ENCODE results near the gene IRF3. TPM values are rescaled to one million over a fixed set of nuclear protein-coding genes. Genes with fewer than 3 reads are reported as not detected.
"Not testable (repeated sequence)": the region's sequence is repeated elsewhere in the genome, so short reads cannot be mapped to it uniquely, and the experiment has no call there.

Gene IRF3
- total RNA-seq, 1 donor from 2014 or later: 46.7 TPM

DNA sequence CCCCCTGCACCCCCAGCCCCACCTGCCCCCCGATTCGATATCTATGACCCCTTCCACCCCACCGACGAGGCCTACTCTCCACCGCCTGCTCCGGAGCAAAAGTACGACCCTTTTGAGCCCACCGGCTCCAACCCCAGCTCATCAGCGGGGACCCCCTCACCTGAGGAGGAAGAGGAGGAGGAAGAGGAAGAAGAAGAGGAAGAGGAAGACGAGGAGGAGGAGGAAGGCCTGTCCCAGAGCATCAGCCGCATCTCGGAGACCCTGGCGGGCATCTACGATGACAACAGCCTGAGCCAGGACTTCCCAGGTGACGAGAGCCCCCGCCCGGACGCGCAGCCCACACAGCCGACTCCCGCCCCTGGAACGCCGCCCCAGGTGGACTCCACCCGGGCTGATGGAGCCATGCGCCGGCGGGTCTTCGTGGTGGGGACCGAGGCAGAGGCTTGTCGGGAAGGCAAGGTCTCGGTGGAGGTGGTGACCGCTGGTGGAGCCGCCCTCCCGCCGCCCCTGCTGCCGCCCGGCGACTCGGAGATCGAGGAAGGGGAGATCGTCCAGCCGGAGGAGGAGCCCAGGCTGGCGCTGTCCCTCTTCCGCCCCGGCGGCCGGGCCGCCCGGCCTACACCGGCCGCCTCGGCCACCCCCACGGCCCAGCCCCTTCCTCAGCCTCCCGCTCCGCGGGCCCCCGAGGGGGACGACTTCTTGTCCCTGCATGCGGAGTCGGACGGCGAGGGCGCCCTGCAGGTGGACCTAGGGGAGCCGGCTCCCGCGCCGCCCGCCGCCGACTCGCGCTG lies 14.4 kb downstream of the IRF3 start:
- no peak for DNase-seq (ENCODE audit: low spot score)

- no peak for DNase-seq (ENCODE audit: low spot score)
These were observed 19.1 kb downstream of the IRF3 start for GRCh38 chr19:49646586-49646985.

DNA sequence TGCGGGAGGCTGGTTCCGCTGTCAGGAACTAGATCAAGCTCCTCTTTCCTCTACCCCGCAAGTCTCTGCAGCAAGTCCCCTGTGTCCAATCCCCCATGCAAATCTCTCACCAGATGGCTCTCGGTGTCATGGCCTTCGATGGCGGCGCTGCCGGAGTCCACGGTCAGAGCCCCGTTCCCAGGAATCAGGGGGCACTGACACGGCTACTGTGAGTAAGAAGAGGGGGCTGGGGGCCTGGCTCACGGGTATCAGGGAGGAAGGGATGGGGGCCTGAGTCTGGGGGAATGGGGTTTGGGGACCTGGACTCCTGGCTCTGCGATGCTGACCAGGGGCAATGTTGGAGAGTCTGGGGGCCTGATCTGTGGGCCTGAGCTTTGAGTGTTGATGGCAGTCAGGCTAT lies 19.7 kb downstream of the IRF3 start:
- DNase-seq (ENCODE audit: low spot score): no peak

GRCh38 chr19:49645592-49645991 lies 20.1 kb downstream of the IRF3 start:
- DNase-seq (ENCODE audit: low spot score): no peak

DNA sequence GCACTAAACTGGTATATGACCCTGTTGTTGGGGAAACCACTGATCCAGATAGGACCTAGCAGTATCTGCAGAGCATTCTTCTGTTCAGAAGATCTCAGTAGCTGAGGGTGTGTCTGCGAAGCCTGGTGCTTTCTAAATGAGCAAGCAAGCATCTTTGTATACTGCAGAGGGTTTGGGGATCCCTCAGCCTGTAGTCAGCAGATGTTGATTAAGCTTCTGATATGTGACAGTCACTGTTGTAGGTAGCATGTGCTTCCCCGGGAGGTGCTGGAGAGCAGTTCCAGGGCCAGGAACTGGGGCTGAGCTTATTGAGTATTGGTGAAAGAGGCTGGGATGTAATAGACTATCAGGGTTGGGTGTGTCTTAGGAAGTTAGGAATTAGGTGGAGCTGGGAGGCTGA lies 22.2 kb downstream of the IRF3 start:
- DNase-seq (ENCODE audit: low spot score): no peak

GRCh38 chr19:49642492-49643035 lies 23.1 kb downstream of the IRF3 start:
- DNase-seq (ENCODE audit: low spot score): no peak

GRCh38 chr19:49641688-49642491 lies 23.8 kb downstream of the IRF3 start, which contains the start of gene SCAF1:
Gene SCAF1, plus strand, starts transcription at chr19:49642209. Its CDS starts 2,818 bp downstream, at chr19:49645027.
- DNase-seq (ENCODE audit: low spot score): peak; percentile 100

- DNase-seq (ENCODE audit: low spot score): peak; percentile 99
These were observed 25.4 kb downstream of the IRF3 start, which contains the start of gene RRAS for GRCh38 chr19:49640113-49640898. Gene RRAS, minus strand, starts transcription at chr19:49640143. Its CDS starts 45 bp downstream, at chr19:49640098.

GRCh38 chr19:49639401-49640112 lies 26.1 kb downstream of the IRF3 start:
- DNase-seq (ENCODE audit: low spot score): no peak

DNA sequence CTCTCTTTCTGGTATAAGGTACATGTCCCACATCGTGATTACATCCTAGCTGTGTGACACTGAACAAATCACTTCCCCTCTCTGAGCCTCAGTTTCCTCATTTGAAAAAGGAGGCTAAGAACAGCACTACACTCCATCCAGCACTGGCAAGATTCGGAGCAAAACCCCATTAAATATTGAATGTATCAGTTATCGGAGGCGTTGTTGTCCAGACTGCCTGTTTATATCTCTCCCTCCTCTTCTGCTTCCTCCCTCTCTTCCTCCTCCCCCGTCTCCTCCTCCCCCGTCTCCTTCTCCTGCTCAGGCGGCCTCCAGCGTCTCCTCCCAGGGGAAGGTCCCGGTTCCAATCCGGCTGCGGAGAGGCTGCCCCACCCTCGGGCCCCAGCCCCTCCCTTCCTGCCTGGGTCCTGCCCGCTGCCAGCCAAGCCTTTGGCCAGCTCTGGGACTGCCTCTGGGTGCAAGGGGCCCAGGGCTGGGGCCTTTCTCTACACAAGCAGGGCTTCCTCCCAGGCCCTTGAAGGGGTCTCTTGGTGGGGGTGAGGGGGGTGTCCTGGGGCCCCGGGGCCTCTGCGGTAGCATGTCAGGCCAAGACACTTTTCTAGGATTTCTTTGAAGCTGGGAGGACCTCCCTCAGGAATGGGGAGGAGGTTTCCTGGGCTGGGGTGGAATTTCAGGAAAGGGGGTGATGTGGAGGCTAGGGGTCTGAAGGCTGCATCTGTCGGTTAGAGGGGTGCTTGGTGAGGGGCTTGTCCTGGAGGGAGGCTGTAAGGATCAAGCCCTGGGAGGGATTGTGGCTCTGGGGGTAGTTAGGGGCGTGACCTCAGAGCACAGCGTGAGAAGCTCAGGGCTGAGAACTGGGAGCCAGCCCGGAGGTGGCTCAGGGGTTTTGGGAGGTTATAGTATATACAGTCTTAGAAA lies 27.6 kb downstream of the IRF3 start:
- peak; percentile 93 for DNase-seq (ENCODE audit: low spot score)

- no peak for DNase-seq (ENCODE audit: low spot score)
These were observed 29.3 kb downstream of the IRF3 start for GRCh38 chr19:49636233-49636932.

DNA sequence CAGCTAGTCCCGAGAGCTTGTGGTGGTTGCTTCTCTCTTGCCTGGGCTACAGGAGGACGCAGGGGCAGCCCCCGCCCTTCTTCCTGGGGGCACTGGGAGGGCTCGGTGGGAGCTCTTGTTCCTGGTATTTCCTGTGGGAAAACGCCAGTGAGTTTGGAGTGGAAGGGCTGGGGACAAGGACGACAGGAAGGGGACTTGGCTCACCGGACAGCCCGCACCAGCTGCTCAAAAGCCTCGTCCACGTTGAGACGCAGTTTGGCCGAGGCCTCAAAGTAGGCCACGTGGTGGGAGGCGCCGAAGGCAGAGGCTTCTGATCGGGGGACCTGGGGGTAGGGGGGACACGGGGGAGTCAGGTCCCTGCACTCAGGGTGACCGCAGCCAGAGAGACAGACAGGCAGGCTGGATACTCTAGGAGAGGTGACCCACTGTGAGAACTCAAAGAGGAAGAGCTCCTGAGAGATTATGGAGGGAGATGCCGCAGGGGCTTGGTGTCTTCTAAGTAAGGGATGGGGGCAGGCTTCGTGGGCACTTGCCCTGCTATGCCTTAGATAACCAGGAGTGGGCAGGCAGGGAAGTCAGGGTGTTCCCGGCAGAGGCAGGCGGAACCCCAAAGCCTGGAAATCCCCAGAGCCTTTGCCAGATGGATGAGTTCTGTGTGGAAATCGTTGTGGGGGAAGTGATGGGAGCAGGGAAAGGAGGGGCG lies 30.0 kb downstream of the IRF3 start:
- DNase-seq (ENCODE audit: low spot score): no peak

DNA sequence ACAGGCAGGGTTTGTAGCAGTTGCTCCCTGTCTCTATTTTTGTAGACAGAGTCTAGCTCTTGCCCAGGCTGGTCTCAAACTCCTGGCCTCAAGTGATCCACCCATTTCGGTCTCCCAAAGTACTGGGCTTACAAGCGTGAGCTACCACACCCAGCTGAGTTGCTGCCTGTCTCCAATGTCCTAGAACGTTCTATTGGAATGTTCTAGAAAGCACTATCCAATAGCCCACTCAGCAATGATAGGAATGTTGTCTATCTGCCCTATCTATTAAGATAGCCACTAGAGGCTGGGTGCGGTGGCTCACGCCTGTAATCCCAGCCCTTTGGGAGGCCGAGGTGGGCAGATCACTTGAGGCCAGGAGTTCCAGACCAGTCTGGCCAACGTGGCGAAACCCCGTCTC lies 32.4 kb downstream of the IRF3 start:
- DNase-seq (ENCODE audit: low spot score): not testable (repeated sequence)

GRCh38 chr19:49632576-49632975 lies 33.1 kb downstream of the IRF3 start:
- DNase-seq (ENCODE audit: low spot score): no peak

GRCh38 chr19:49631610-49632192 lies 34.0 kb downstream of the IRF3 start:
- DNase-seq (ENCODE audit: low spot score): no peak

DNA sequence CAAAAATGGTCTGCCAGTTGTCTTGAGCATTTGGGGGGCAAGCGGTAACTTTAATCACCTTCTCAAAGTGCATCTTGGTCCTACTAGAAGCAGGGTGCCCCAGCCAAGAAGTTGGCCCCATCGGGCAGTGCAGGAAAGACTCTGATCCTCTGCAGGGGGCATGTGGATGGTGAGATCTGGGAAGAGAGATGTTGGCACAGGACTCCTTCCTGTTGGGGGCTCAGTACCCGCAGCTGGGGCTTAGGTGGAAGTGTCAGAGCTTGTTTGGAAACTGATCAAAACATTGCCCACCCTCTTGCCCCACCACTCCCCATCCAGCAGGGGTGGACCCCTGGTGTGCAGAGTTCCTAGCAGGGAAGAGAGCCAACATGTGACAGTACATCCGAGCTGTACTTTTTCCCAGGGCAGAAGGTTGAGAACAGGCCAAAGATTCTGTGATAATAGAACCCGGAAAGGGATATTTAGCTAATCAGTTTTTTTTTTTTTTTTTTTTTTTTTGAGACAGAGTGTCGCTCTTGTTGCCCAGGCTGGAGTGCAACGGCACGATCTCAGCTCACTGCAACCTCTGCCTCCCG lies 34.6 kb downstream of the IRF3 start:
- DNase-seq (ENCODE audit: low spot score): no peak

GRCh38 chr19:49629659-49630058 lies 36.0 kb downstream of the IRF3 start:
- no peak for DNase-seq (ENCODE audit: low spot score)

All from mesenteric fat pad (tissue), 1 donor.